H1 (cell line): Measurements from ENCODE around the gene NOTCH4. TPM values are rescaled to one million over a fixed set of nuclear protein-coding genes. Genes with fewer than 3 reads are reported as not detected.
A peak's percentile ranks its signal among the peaks of the same experiment; 100 is the strongest.

Source experiments
- CTCF ChIA-PET: fragments of 300-600 bp; sonication (Branson Sonifier 250); formaldehyde crosslinking; loops from one replicate; lab custom pipeline; 2021; ENCODE audit not compliant: partially characterized antibody; lab: Charles Lee
- POLR2A ChIA-PET: fragments of 300-600 bp; sonication (Branson Sonifier 250); formaldehyde crosslinking; loops from one replicate; lab custom pipeline; 2021; ENCODE audit warnings: inconsistent platforms; ENCODE audit not compliant: partially characterized antibody; lab: Charles Lee
- DNase-seq, 2 experiments: peaks; one replicate each; pipeline versions ENCODE4 v3.0.0 to v3.0.0-alpha.2; 2010 to 2022; ENCODE audit warnings: low spot score in 2 of 2, low read depth in 1 of 2, mixed read lengths in 1 of 2
- FAIRE-seq: peaks from 2 replicates; lab custom pipeline; 2011; peaks lifted over from hg19 to GRCh38; lab: Jason Lieb, UNC
- H2AFZ ChIP-seq: 2 replicates; pipeline ENCODE4 v1.8.1; 2012; ENCODE audit warnings: low read length, inconsistent platforms
- H2AK5ac ChIP-seq: 2 replicates; pipeline ENCODE4 v1.6.1; 2013; ENCODE audit warnings: low read depth, low read length
- H2BK120ac ChIP-seq: replicated peaks from 2 replicates; pipeline ENCODE3; 2013; ENCODE audit warnings: low read depth, low read length, inconsistent platforms
- H2BK12ac ChIP-seq: 2 replicates; pipeline ENCODE4 v1.6.1; 2013; ENCODE audit warnings: low read depth, low read length
- H2BK15ac ChIP-seq: 2 replicates; pipeline ENCODE4 v1.6.1; 2013; ENCODE audit warnings: low read length
- H2BK20ac ChIP-seq: 2 replicates; pipeline ENCODE4 v1.6.1; 2013; ENCODE audit warnings: low read length
- H2BK5ac ChIP-seq: 2 replicates; pipeline ENCODE4 v1.6.1; 2013; ENCODE audit warnings: low read depth, low read length
- H3K14ac ChIP-seq: 2 replicates; pipeline ENCODE4 v1.6.1; 2013; ENCODE audit warnings: inconsistent platforms; ENCODE audit not compliant: insufficient read length
- H3K18ac ChIP-seq: 2 replicates; pipeline ENCODE4 v1.6.1; 2013; ENCODE audit warnings: low read length; ENCODE audit errors: extremely low read depth
- H3K23ac ChIP-seq: 2 replicates; pipeline ENCODE4 v1.6.1; 2013; ENCODE audit warnings: inconsistent platforms; ENCODE audit not compliant: insufficient read length
- H3K23me2 ChIP-seq: 2 replicates; pipeline ENCODE4 v1.6.1; 2013; ENCODE audit warnings: low read depth, low read length
- H3K27ac ChIP-seq: 2 replicates; pipeline ENCODE4 v1.6.1; 2011; ENCODE audit warnings: low read depth, low read length, inconsistent platforms
- H3K27me3 ChIP-seq, 4 experiments: replicated peaks in 1 of 4; 1 replicate in 1 of 4; 2 replicates in 3 of 4; pipeline versions ENCODE4 v1.6.1 to v1.8.1; 2011 to 2013; ENCODE audit warnings: low read length in 3 of 4, mild to moderate bottlenecking in 3 of 4, inconsistent platforms in 2 of 4, mixed read lengths in 2 of 4, moderate library complexity in 1 of 4; ENCODE audit not compliant: control insufficient read depth in 3 of 4, insufficient read depth in 3 of 4; ENCODE audit errors: extremely low read depth in 1 of 4
- H3K36me3 ChIP-seq, 4 experiments: 2 replicates each; pipeline versions ENCODE4 v1.6.1 to v1.8.1; 2011 to 2013; ENCODE audit warnings: mild to moderate bottlenecking in 4 of 4, low read length in 3 of 4, moderate library complexity in 2 of 4, control low read depth in 1 of 4, inconsistent platforms in 1 of 4; ENCODE audit not compliant: insufficient read depth in 4 of 4, control insufficient read depth in 2 of 4
- H3K4ac ChIP-seq: replicated peaks from 2 replicates; pipeline ENCODE3; 2013; ENCODE audit warnings: low read length, low read depth, mixed read lengths, inconsistent platforms; ENCODE audit not compliant: insufficient read length
- H3K4me1 ChIP-seq, 4 experiments: replicated peaks in 1 of 4; 1 replicate in 1 of 4; 2 replicates in 3 of 4; pipeline versions ENCODE4 v1.6.1 to v1.8.1; 2011 to 2013; ENCODE audit warnings: low read length in 3 of 4, inconsistent platforms in 2 of 4, mixed read lengths in 1 of 4; ENCODE audit not compliant: insufficient read depth in 4 of 4, control insufficient read depth in 3 of 4
- H3K4me2 ChIP-seq, 2 experiments: 2 replicates each; pipeline versions ENCODE4 v1.6.1 to v1.8.1; 2011 to 2013; ENCODE audit warnings: low read depth in 2 of 2, low read length in 2 of 2, control low read depth in 1 of 2, inconsistent platforms in 1 of 2, mild to moderate bottlenecking in 1 of 2; ENCODE audit not compliant: insufficient read depth in 1 of 2
- H3K4me3 ChIP-seq, 4 experiments: fragments of 200-600, 300-600 bp in 1 of 4; sonication (generic), shearing (Covaris generic), sonication (Bioruptor Twin) in 1 of 4; 2 replicates each; pipeline versions ENCODE4 v1.5.1 to v1.8.1; 2011 to 2016; ENCODE audit warnings: low read length in 4 of 4, low read depth in 3 of 4, control low read depth in 2 of 4, inconsistent platforms in 2 of 4, mild to moderate bottlenecking in 2 of 4, mixed read lengths in 1 of 4, moderate library complexity in 1 of 4; ENCODE audit not compliant: insufficient read depth in 2 of 4; ENCODE audit errors: extremely low read depth in 1 of 4
- H3K56ac ChIP-seq: replicated peaks from 2 replicates; pipeline ENCODE3; 2013; ENCODE audit warnings: low read depth, mild to moderate bottlenecking, mixed read lengths, low read length, inconsistent platforms; ENCODE audit not compliant: insufficient read length
- H3K79me1 ChIP-seq: 2 replicates; pipeline ENCODE4 v1.6.1; 2013; ENCODE audit warnings: low read depth, low read length, control low read depth
- H3K79me2 ChIP-seq, 2 experiments: 2 replicates each; pipeline versions ENCODE4 v1.6.1 to v1.8.1; 2012 to 2013; ENCODE audit warnings: low read length in 2 of 2, mild to moderate bottlenecking in 2 of 2, inconsistent platforms in 1 of 2; ENCODE audit not compliant: insufficient read depth in 2 of 2, control insufficient read depth in 1 of 2
- H3K9ac ChIP-seq, 4 experiments: replicated peaks in 1 of 4; 1 replicate in 1 of 4; 2 replicates in 3 of 4; pipeline versions ENCODE4 v1.6.1 to v1.8.1; 2011 to 2013; ENCODE audit warnings: low read depth in 3 of 4, low read length in 3 of 4, control low read depth in 2 of 4, mild to moderate bottlenecking in 2 of 4, moderate library complexity in 2 of 4, inconsistent platforms in 1 of 4; ENCODE audit errors: extremely low read depth in 1 of 4
- H3K9me3 ChIP-seq, 2 experiments: 2 replicates each; pipeline versions ENCODE4 v1.6.1 to v1.8.1; 2012 to 2013; ENCODE audit warnings: mild to moderate bottlenecking in 2 of 2, moderate library complexity in 2 of 2, control low read depth in 1 of 2, inconsistent platforms in 1 of 2, low read depth in 1 of 2, low read length in 1 of 2, mixed read lengths in 1 of 2; ENCODE audit not compliant: insufficient read depth in 2 of 2
- H4K20me1 ChIP-seq, 2 experiments: replicated peaks in 1 of 2; 2 replicates each; pipeline versions ENCODE3 to v1.8.1; 2011 to 2013; ENCODE audit warnings: inconsistent platforms in 2 of 2, low read length in 2 of 2, mild to moderate bottlenecking in 1 of 2; ENCODE audit not compliant: insufficient read depth in 2 of 2, control insufficient read depth in 1 of 2
- H4K5ac ChIP-seq: 2 replicates; pipeline ENCODE4 v1.6.1; 2013; ENCODE audit warnings: low read length, low read depth, mixed read lengths, inconsistent platforms; ENCODE audit not compliant: insufficient read length
- H4K8ac ChIP-seq: 2 replicates; pipeline ENCODE4 v1.8.0; 2013; ENCODE audit warnings: mild to moderate bottlenecking, moderate library complexity, low read length, inconsistent platforms; ENCODE audit not compliant: insufficient read depth; ENCODE audit errors: extremely low read depth
- H4K91ac ChIP-seq: replicated peaks from 2 replicates; pipeline ENCODE3; 2013; ENCODE audit warnings: low read length, mixed read lengths, inconsistent platforms; ENCODE audit not compliant: insufficient read length
- ASH2L ChIP-seq: fragments of 200-600, 300-600 bp; sonication (generic); IDR thresholded peaks from one replicate; pipeline ENCODE4 v1.7.1; 2017; ENCODE audit warnings: low read length
- BACH1 ChIP-seq: IDR thresholded peaks from 2 replicates; pipeline ENCODE4 v1.6.1; 2012; ENCODE audit warnings: low read length, improper control_type of control experiment
- CREB1 ChIP-seq: IDR thresholded peaks from 2 replicates; pipeline ENCODE4 v1.6.1; 2012; ENCODE audit warnings: inconsistent platforms
- EZH2 ChIP-seq: fragments of 200-600 bp; sonication (generic); IDR thresholded peaks from 2 replicates; pipeline ENCODE4 v1.7.1; 2012; ENCODE audit warnings: low read depth, mild to moderate bottlenecking, moderate library complexity, low read length, inconsistent platforms; ENCODE audit not compliant: severe bottlenecking
- NANOG ChIP-seq: IDR thresholded peaks from 2 replicates; pipeline ENCODE4 v1.6.1; 2011; ENCODE audit warnings: low read length, low read depth, mild to moderate bottlenecking, inconsistent platforms; ENCODE audit not compliant: insufficient read depth, poor library complexity, severe bottlenecking
- PHF8 ChIP-seq: fragments of 200-600 bp; sonication (generic); conservative IDR thresholded peaks from 2 replicates; pipeline ENCODE4 v1.7.1; 2012; ENCODE audit warnings: low read depth, mild to moderate bottlenecking, inconsistent platforms, low read length, moderate library complexity
- RBBP5 ChIP-seq: IDR thresholded peaks from 2 replicates; pipeline ENCODE4 v1.7.1; 2012; ENCODE audit warnings: low read depth, mild to moderate bottlenecking, inconsistent platforms, low read length, moderate library complexity, borderline replicate concordance
- SAP30 ChIP-seq: fragments of 300-600 bp; sonication (generic); IDR thresholded peaks from 2 replicates; pipeline ENCODE4 v1.7.1; 2012; ENCODE audit warnings: low read length, moderate library complexity, mild to moderate bottlenecking, inconsistent platforms; ENCODE audit not compliant: insufficient read depth, insufficient replicate concordance
- SIN3A ChIP-seq, 2 experiments: IDR thresholded peaks in 1 of 2; conservative IDR thresholded peaks in 1 of 2; 2 replicates each; pipeline ENCODE4 v1.6.1; 2011 to 2012; ENCODE audit warnings: low read length in 2 of 2, improper control_type of control experiment in 1 of 2, low read depth in 1 of 2, mild to moderate bottlenecking in 1 of 2
- TBP ChIP-seq: IDR thresholded peaks from 2 replicates; pipeline ENCODE4 v1.6.1; 2011; ENCODE audit warnings: low read depth, low read length, improper control_type of control experiment
- YY1 ChIP-seq: IDR thresholded peaks from 2 replicates; pipeline ENCODE4 v1.6.1; 2011; ENCODE audit warnings: low read depth, mild to moderate bottlenecking, low read length
- WGBS, 2 experiments: shearing (Covaris generic) in 1 of 2; methylation state at CpG; one replicate each; pipeline versions ENCODE4 v1.1.6 to v1.1.7; 2013 to 2015; ENCODE audit warnings: low lambda C conversion rate in 2 of 2, mixed read lengths in 2 of 2, inconsistent platforms in 1 of 2, low coverage in 1 of 2, missing lambda C conversion rate in 1 of 2; ENCODE audit not compliant: insufficient replicate concordance in 2 of 2, insufficient coverage in 1 of 2, insufficient read length in 1 of 2; ENCODE audit errors: extremely low coverage in 1 of 2, missing lambda C conversion rate in 1 of 2; 5-methylcytosine and 5-hydroxymethylcytosine counted together
- polyA plus RNA-seq, 7 experiments: library from polyadenylated mRNA; depleted of rRNA in 3 of 7; stranded (reverse) in 5 of 7; unstranded in 2 of 7; fragments of >200 nt in 5 of 7; fragments of 200-250 nt in 2 of 7; gene quantifications; 1 replicate in 5 of 7; 2 replicates in 1 of 7; 4 replicates in 1 of 7; pipeline versions ENCODE4 v1.2.1 to v1.2.3, GENCODE V29; 2011 to 2013; ENCODE audit warnings: missing spikeins in 2 of 7, mixed read lengths in 2 of 7
- total RNA-seq: library from RNA; stranded (reverse); fragmentation: NEBNext Ultra II Directional; extraction: Animal tissue kit (Norgen Biotek cat#: 25700); gene quantifications from 2 replicates; pipeline ENCODE4 v1.2.1, GENCODE V29; 2021

NOTCH4 gene
- total and polyA plus RNA-seq, 2 of the 8 experiments (the other 6 are each of a cell fraction or from before 2014, with no cell fraction given), result 1.9 to 2.8 TPM

DNA sequence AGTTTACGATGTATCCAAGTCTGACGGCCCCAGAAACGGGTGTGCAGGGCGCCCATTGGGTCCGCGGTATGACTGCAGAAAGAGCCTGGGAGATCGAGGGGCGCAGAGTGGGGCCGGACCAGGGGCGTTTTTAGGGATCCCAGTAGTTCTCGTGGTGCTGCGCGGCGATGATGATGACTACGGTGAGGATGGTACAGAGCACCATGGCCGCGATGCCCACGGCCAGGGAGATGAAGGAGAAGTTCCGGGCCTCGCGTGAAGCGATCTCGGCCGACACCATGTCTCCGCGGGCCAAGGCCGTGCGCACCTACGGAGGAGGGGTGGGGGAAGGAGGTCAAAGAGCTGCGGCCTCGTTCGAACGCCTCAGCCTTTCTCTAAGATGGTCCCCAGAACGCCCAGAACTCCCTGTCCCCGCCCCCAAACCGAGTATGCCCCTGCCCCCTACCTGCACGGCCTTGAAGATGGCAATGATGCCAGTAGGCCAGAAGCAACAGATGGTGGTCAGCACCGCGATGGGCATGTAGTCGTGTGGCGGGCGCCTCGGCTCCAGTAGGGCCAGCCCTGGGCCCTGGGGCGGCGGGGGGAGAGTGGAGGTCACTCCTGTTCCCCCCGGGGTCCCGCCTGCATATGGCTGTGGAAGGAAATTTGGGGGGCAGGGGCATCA is 74.6 kb downstream of the NOTCH4 start:
- Histone ChIP-seq H3K4me1 (peaks cover 10 to 33% (median 16%) of the 10 kb centered on the region in 4 experiments), H2BK15ac (no peak overlapping the region; the same call in 1 of the 2 replicates), H4K91ac (no peak overlapping the region), H3K14ac (no peak overlapping the region), H2AK5ac (no peak overlapping the region), H3K36me3 (no peaks in the 10 kb centered on the region), H3K18ac (peak overlapping the region; percentile 32; the same call in 1 of the 2 replicates), H3K79me1 (no peaks in the 10 kb centered on the region), H2BK120ac (no peak overlapping the region), H2BK5ac (no peak overlapping the region), H3K9me3 (no peaks in the 10 kb centered on the region), H3K56ac (no peak overlapping the region), H2AFZ (peak overlapping the region; percentile 67; the same call in 1 of the 2 replicates), H3K27ac (no peak overlapping the region), H4K8ac (peak overlapping the region; percentile 85; the same call in 1 of the 2 replicates), H3K79me2 (no peaks in the 10 kb centered on the region), H2BK20ac (no peak overlapping the region), H4K5ac (no peak overlapping the region), H2BK12ac (no peak overlapping the region; the same call in 1 of the 2 replicates), H3K27me3 (peaks cover 4 to 41% (median 37%) of the 10 kb centered on the region in 4 experiments), H4K20me1 (no peaks in the 10 kb centered on the region), H3K23me2 (peaks cover 22% of the 10 kb centered on the region), H3K9ac (peak overlapping the region in 3 of 4 experiments; percentile 33 to 47 (median 34); a peak in 1 of 7 replicates), H3K23ac (no peak overlapping the region), H3K4me3 (peak overlapping the region; percentile 46 to 76 (median 70)), H3K4me2 (peak overlapping the region; percentile 94 to 100), H3K4ac (no peak overlapping the region)
- FAIRE-seq, result no peak
- 13% methylated on average over 43 of the region's 47 CpGs; no CpG with 5 or more reads in 1 of the 2 experiments for WGBS, 2 experiments
- DNase-seq, result no peak
- ChIA-PET POLR2A (interaction anchor here (0.8 to 9.2 kb wide), 11 partner anchors 10 to 822 kb away, joined by 3 to 70 read pairs (median 5); partner anchors contain the start of genes AGPAT1, ATF6B, FKBPL and GPSM3), CTCF (interaction anchor here (0.8 to 4.7 kb wide), 17 partner anchors 13 to 264 kb away, joined by 3 to 23 read pairs (median 4); partner anchors contain the start of genes ATF6B, GPSM3 and PBX2)
- 0 out of 2 replicates have a peak, but pooled peaks have one; percentile 36 for TF ChIP-seq RBBP5
- no peak for TF ChIP-seq TBP
- peak; percentile 31 for TF ChIP-seq SAP30
- no peak for TF ChIP-seq NANOG
- no peak for TF ChIP-seq ASH2L
- TF ChIP-seq YY1, result 0 out of 2 replicates have a peak, but pooled peaks have one; percentile 6
- TF ChIP-seq BACH1, result 0 out of 2 replicates have a peak, but pooled peaks have one; percentile 16
- TF ChIP-seq CREB1, result no peak
- TF ChIP-seq EZH2, result no peak
- peak; percentile 39; the same call in 1 of the 2 replicates for TF ChIP-seq PHF8
- 0 out of 4 replicates have a peak, but pooled peaks of 1 of the 2 experiments have one; percentile 13 for TF ChIP-seq SIN3A (conservative IDR thresholded peaks at IDR 0.05 in 1 of 2, IDR thresholded peaks at IDR 0.05 in 1 of 2; ENCODE audit: low read depth in 1 of 2, low read length in 2 of 2)
